NCI-H446 treated with DMSO at 0.1 percent for 48 hours (cell line): ENCODE measurements around the gene UGT1A9.
"Not testable (repeated sequence)": the region's sequence is repeated elsewhere in the genome, so short reads cannot be mapped to it uniquely, and the experiment has no call there.

ENCODE experiments used
- DNase-seq: peaks from one replicate; lab custom pipeline; 2025; lab: John Stamatoyannopoulos, UW

Gene UGT1A9

GRCh38 chr2:233711312-233712008 is 39.8 kb downstream of the UGT1A9 start:
- DNase-seq: no peak

- no peak for DNase-seq
Measured at GRCh38 chr2:233712611-233713261, 41.0 kb downstream of the UGT1A9 start, which contains the start of gene UGT1A5. Gene UGT1A5, plus strand, starts transcription at chr2:233712907. Its CDS starts 85 bp downstream, at chr2:233712992.

- no peak for DNase-seq
Measured at GRCh38 chr2:233713262-233713615, 41.5 kb downstream of the UGT1A9 start.

- DNase-seq: no peak
Measured at GRCh38 chr2:233714121-233714520, 42.4 kb downstream of the UGT1A9 start.

GRCh38 chr2:233718552-233718951 is 46.9 kb downstream of the UGT1A9 start, which contains the start of gene UGT1A4:
Gene UGT1A4, plus strand, starts transcription at chr2:233718736. Its CDS starts 85 bp downstream, at chr2:233718821.
- no peak for DNase-seq

GRCh38 chr2:233728723-233729301 is 57.1 kb downstream of the UGT1A9 start, which contains the start of gene UGT1A3:
Gene UGT1A3, plus strand, starts transcription at chr2:233729042. Its CDS starts 85 bp downstream, at chr2:233729127.
- DNase-seq: no peak

GRCh38 chr2:233736868-233737653 is 65.4 kb downstream of the UGT1A9 start:
- DNase-seq: not testable (repeated sequence)

- DNase-seq: no peak
Measured at GRCh38 chr2:233740870-233741269, 69.2 kb downstream of the UGT1A9 start.

- no peak for DNase-seq
Measured at GRCh38 chr2:233743464-233744259, 72.0 kb downstream of the UGT1A9 start.

GRCh38 chr2:233745073-233745755 is 73.5 kb downstream of the UGT1A9 start:
- no peak for DNase-seq

GRCh38 chr2:233745838-233746237 is 74.1 kb downstream of the UGT1A9 start:
- DNase-seq: not testable (repeated sequence)

- DNase-seq: no peak
Measured at GRCh38 chr2:233746475-233747282, 75.0 kb downstream of the UGT1A9 start.

- no peak for DNase-seq
Measured at GRCh38 chr2:233747283-233747544, 75.5 kb downstream of the UGT1A9 start.

- not testable (repeated sequence) for DNase-seq
Measured at GRCh38 chr2:233750689-233751088, 79.0 kb downstream of the UGT1A9 start.

- not testable (repeated sequence) for DNase-seq
Measured at GRCh38 chr2:233751212-233752009, 79.7 kb downstream of the UGT1A9 start.

GRCh38 chr2:233754872-233755611 is 83.3 kb downstream of the UGT1A9 start:
- no peak for DNase-seq

- no peak for DNase-seq
Measured at GRCh38 chr2:233756429-233757081, 84.9 kb downstream of the UGT1A9 start.

GRCh38 chr2:233758141-233758540 is 86.4 kb downstream of the UGT1A9 start:
- DNase-seq: no peak
